ENCODE measurements around the gene PCLO.
"Not testable (repeated sequence)": the region's sequence is repeated elsewhere in the genome, so short reads cannot be mapped to it uniquely, and the experiment has no call there.

The PCLO gene

DNA sequence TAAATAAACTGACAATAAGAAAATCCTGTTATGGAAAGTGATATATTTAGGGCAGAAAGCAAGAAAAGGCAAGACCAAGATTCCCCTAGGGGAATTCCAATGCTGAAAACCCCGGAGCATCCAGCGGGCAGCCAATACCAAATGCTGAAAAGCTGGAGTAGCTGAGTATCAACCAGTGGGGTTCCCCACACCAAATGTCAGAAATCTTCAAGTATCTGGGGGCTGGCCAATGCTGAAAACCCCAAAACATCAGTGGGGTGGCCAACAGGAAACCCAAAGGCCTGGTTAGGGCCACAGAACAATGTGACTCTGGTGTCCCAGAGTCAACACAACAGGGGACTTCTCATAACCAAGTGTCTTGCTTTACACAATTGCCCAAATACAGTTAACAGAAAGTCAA, 447.3 kb downstream of the PCLO start:
- DNase-seq: no peak

DNA sequence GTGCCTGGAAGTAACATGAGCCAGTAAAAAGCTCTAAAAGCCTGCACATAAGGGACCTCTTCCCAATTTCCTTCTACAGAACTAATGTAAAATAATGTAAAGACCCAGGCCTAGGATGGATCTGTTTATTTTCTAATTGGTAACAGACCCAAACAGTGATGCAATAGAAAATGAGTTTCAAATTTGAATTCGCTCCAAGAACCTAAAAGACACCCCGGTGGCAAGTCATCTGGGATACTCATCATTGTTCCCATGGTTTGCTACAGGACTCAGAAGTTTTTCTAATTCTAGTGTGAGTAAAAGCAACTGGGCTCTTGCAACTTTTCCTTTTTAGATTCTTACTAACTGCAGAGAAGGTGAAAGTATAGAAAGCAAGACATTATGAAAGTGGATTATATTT, 447.8 kb downstream of the PCLO start:
- no peak for DNase-seq

DNA sequence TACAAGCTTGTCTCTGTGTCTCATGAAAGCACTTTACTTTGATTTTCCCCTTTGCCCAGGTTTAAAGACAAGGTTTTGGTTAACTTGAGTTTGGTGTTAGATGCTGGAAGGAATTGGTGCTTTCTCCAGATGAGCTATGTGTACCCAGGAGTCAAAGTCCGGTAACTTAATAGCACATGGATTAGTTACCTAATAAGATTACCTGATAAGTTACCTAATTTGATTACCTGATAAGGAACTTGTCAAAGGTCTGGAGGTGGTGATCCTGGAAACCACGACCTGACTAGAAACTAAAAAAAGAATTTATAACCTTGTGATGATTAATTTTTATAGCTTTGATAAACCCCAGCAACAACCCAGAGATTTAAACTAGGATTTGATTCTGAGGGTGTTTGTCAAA, 449.2 kb downstream of the PCLO start:
- no peak for DNase-seq

DNA sequence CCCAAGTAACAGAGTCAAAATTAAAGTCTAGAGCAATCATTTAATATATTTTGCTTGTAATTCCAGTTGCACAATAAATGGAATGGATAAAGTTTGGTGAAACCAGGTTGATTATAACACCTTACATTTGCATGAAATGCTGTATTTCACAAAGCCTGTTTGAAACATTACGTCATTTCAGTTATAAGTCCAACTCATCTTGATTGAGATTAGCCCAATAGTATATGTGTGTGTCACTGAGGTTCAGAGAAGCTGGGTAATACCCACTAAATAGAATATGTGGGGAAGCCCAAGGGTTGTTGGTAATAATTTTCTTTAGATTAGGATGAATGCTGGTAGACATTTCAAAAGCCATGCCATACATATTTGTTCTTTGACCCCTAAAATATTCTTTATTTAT, 456.3 kb downstream of the PCLO start:
- not testable (repeated sequence) for DNase-seq

DNA sequence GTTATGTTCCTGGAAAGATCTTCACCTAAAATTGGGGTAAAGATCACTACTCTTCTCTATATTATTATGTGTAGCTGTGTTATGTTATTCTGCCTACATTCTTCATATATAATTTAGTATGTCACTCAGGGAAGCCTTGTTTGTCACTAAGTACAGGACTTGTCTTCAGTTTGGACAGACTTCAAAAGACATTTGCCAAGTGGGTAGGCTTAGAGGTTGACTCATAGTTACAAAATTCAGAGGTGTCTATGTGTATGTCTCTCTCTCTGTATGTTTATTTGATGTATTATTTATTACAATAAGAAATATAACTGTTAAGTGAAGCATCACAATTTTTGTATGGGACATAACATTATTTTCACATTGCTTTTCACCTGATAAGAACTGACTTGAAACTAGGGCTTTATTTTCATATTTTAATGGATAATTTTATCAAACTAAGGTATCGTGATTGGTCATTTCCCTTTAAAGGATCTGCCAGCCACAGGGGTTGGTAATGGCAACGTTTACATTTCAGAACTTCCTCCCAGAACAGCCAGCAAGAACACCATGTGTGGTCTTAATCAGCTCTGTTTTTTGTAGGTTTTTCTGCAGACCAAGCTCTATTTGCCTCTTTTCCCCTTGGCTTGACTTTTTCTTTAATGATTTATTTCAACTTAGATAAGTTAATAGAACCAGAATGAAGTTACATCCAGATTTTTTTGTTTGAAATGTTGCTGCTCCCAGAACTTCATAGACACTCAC, 457.0 kb downstream of the PCLO start:
- no peak for DNase-seq

DNA sequence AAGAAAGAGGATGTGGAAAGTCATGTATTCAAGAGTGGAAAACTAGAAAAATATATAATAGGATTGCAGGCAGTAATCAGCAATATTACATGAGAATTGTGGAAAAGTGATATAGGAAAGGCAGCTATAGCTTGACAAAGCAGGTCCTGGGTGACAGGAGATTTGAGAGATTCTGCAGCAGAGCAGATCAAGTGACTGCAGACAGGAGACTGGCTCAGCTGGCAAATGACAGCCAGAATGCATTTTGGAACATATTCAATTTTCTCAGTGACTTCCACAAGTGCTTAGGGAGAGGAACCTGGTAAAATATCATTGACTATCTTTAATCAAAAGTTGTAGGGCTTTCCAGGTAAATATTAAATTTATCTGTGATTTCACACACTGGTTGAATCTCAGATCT, 458.6 kb downstream of the PCLO start:
- DNase-seq: no peak

Measured in activated T-cell treated with anti-CD3 and anti-CD28 coated beads for 4 hours (primary cell).